HG02571 (cell line): ENCODE results near the gene PRICKLE2.

Experiments
- ATAC-seq: cut with Tn5 transposase; IDR thresholded peaks from one replicate; pipeline ENCODE4 v1.9.1; 2021; ENCODE audit warnings: mild to moderate bottlenecking, moderate library complexity; ENCODE audit not compliant: unreplicated experiment

The PRICKLE2 gene

GRCh38 chr3:64134882-64135281 lies 90.4 kb downstream of the PRICKLE2 start:
- no peak for ATAC-seq

GRCh38 chr3:64133987-64134386 lies 91.3 kb downstream of the PRICKLE2 start:
- no peak for ATAC-seq

DNA sequence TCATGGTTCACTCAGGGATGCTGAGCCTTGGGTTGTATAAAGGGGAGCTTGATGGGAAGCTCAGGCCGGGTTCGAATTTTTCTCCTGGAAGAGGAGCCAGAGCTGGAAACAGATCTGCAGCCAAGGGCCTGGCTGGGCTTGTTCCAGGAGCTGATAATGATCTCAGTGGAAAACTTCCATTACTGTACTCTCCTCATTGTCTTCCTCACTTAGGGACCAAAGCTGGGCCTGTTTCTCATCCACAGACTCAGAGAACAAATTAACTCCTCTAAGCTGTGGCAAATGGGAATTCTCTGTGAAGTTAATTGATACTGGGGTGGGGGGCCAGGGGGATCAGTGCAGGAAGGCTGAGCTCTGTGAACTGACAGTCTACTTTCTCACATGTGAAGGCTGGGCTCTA lies 92.0 kb downstream of the PRICKLE2 start:
- no peak for ATAC-seq

DNA sequence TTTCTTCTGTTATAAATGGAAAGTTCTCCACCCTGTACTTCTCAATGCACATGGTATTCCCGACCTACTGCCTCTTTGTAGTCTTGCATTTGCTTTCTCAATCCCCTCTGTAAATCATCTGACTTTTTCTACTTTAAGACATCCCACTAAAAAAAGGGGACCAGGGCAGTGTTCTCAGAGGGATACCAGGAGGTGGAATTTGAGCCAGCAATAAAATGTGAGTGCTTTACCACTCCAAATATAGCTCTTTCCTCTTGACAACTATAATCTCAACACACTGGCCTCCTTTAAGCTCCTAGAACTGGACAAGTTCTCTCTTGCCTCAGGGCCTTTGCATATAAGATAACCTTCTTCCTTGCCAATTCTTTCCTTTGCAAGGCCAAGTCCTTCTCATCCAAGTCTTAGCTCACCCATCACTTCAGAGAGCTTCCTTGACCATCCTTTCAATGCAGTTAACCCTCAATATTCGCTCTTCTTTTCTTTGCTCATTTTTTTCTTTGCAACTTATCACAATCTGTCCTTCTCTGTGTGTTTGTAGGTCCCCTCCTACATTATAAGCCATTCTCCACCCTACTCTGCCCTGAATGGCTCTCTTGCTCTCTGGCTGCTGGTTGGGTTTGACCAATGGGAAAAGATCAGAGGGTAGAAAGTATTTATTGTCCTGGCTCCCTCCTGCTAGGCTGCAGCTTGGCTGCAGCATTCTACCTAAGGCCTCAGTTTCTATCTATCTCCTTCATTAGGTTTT lies 93.4 kb downstream of the PRICKLE2 start:
- ATAC-seq, result no peak

DNA sequence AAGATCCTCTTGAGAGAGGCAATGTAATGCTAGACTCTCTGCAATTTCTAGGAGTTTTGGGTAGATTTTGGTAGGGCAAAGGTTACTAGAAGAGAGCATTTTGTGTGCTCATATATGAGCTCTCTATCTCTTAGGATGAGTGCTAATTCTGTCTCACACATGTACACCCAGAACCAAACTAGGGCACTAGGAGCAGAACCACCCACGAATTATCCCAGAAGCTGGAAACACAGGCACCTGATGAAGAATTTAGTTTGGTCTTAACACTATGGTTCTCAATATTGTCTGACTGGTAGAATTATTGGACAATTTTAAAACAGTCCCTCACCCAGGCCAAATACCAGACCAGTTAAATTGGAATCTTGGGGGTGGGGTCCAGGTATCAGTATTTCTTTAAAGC lies 94.8 kb downstream of the PRICKLE2 start:
- no peak for ATAC-seq

- ATAC-seq, result no peak
Observed at GRCh38 chr3:64129581-64129980, 95.7 kb downstream of the PRICKLE2 start.

GRCh38 chr3:64129106-64129505 lies 96.2 kb downstream of the PRICKLE2 start:
- ATAC-seq, result no peak

GRCh38 chr3:64125561-64125960 lies 99.7 kb downstream of the PRICKLE2 start:
- ATAC-seq, result no peak

DNA sequence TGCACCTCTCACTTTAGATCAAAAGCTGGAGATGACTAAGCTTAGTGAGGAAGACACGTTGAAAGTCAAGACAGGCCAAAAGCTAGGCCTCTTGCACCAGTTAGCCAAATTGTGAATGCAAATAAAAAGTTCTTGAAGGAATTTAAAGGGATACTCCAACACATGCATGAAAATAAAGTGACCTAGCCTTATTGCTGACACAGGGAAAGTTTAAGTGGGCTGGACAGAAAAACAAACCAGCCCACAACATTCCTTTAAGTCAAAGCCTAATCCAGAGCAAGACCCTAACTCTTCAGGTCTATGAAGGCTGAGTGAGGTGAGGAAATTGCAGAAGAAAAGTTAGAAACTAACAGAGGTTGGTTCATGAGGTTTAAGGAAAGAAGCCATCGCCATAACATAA lies 101.3 kb downstream of the PRICKLE2 start:
- ATAC-seq, result no peak

DNA sequence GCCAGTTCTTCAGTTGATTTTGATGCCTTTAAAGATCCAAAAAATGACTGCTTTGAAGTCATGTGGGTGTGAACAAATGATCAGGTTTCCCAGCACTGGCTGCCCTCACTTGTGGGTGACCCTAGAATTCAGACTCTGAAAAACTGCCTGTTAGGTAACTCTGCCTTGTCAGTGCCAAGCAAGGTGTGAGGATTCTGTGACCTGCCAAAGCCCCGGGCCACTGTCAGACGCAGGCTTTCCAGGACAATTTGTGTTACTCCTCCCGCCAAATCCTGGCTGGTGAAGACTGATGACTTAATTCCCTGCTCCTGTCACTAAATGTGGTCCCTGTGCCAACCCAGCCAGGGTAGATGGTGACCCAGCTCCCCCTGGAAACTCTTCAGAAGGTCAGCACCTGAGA lies 102.8 kb downstream of the PRICKLE2 start:
- ATAC-seq, result no peak

DNA sequence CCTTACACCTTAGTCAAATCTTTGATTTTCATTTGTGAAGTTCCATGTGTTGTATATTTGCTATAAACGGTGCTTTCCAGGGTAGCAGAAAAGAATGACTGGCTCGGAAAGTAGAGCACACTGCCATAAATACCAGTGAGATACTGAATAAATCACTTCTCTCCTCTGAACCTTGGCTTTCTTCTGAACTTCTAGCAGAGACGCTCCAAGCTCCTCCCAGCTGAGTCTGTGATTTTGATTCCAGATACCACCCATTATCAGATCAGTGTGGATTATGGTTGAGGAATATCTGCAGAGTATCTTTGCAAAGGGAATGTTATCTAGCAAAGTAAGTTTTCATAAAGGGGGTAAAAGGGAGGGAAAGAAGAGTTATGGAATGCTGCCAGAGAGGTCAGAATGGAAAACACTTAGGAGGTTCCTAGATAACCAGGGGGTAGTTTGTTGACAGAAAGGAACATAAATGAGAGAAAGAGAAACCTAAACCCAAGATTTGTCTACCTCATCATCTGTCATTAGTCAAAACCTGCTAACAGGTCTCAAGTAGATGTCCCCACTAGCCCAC lies 103.4 kb downstream of the PRICKLE2 start:
- ATAC-seq, result no peak

DNA sequence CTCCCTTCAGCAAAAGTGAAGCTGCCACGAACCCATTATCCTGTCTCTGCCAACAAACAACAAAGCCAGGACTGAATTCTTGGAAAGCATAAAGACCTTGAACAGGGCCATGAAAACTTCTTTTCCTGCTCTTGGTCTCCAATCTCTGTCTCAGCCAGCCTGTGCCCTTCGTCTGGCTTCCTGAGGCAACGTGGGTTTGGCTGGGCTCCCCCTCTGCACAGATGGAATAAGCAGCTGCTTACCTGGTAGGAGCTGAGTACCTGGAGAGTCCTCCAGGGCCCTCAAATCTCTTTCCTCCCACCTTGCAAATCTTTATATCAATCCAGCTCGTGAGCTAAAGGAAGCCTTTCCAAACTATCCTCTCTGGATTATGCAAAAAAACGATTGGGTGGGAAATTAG lies 104.4 kb downstream of the PRICKLE2 start:
- ATAC-seq, result no peak

DNA sequence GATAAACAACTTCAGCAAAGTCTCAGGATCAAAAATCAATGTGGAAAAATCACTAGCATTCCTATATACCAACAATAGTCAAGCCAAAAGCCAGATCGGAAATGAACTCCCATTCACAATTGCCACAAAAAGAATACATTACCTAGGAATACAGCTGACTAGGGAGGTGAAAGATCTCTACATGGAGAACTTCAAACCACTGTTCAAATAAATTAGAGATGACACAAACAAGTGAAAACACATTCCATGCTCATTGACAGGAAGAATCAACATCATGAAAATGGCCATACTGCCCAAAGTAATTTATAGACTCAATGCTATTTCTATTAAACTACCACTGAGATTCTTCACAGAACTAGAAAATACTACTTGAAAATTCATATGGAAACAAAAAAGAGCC lies 107.8 kb downstream of the PRICKLE2 start:
- ATAC-seq, result no peak

DNA sequence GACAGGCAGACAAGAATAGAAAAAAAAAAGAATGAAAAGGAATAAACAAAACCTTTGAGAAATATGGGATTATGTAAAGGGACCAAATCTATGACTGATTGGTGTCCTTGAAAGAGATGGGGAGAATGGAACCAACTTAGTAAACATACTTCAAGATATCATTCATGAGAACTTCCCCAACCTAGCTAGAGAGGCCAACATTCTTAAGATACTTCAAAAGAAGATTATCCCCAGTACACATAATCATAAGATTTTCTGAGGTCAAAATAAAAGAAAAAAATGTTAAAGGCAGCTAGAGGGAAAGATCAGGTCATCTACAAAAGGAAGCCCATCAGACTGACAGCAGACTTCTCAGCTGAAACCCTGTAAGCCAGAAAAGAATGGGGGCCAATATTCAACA lies 110.6 kb downstream of the PRICKLE2 start:
- no peak for ATAC-seq

- ATAC-seq, result no peak
Observed at GRCh38 chr3:64111872-64112271, 113.4 kb downstream of the PRICKLE2 start.

GRCh38 chr3:64111083-64111482 lies 114.2 kb downstream of the PRICKLE2 start:
- ATAC-seq, result no peak

DNA sequence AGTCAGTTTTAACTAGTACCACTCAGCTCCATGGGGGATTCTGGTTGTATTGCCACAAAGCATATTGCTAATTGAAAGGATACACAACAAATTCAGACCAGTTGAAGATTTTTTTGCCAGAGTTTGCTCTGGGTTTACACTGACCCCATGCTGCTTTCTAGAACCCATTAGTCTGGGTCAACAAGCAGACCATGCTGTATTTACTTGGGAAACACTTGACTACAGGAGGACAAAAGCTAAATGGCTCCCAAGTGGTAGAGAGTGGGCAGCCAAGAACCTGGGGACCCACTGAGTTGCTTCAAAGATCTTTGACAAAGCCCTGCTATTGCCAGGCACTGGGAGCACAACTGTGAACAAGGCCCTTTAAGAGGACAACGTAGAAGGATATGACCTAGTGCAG lies 115.2 kb downstream of the PRICKLE2 start:
- no peak for ATAC-seq

DNA sequence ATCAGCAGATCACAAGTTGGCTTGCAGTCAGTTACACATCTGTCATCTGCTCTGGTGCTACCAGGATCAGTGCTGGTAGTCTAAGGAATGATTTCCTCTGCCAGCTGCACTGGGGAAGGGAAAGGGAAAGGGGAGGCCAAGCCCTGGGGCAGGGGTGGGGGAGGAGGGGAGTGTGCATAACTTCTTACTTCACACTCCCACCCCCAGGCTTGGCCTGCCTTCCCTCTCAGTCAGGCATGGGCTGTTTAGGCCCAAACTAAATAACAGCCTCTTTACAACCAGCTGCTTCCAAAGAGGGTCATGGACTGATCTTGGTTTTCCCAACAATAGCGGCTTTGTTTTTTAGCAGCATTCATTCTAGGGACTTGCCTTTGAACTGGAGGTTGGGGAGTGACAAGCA lies 115.8 kb downstream of the PRICKLE2 start:
- no peak for ATAC-seq

GRCh38 chr3:64108784-64109317 lies 116.4 kb downstream of the PRICKLE2 start:
- no peak for ATAC-seq

GRCh38 chr3:64108231-64108630 lies 117.0 kb downstream of the PRICKLE2 start:
- no peak for ATAC-seq

DNA sequence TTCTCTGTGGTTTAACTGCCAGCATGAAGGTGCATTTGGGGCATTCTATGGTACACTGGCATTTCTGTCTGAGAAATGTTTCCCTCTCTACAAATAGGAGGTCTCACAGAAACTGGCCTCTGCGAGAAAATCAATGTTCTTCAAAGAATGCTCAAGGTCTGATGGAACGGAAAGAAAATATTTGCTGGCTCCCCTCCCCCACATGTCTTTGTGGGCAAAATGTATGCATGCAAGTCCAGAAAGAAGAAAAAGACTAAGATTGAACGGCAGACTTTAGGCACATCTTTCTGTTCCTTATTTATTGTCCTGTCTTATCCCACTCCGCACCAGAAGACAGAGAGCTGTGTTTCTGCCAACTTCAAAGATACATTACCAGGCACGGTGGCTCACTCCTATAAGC lies 118.1 kb downstream of the PRICKLE2 start:
- no peak for ATAC-seq

DNA sequence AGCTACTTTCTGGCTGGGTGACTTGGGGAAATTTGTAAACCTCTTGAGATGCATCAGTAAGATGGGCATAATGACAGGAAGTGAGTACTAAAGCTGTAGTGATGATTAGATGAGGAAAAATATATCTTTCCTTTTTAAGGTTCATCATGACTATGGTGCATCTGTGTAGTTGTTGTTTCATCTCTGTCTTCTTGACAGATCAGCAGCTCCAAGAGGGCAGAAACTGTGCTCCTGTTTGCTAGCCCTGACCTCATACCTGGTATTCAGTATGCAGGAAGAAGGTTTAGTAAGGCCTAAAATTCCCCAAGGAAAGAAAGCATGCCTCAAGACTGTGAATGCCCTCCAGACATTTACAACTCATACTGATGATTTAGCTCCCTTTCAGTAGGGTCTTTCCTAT lies 119.5 kb downstream of the PRICKLE2 start:
- no peak for ATAC-seq

DNA sequence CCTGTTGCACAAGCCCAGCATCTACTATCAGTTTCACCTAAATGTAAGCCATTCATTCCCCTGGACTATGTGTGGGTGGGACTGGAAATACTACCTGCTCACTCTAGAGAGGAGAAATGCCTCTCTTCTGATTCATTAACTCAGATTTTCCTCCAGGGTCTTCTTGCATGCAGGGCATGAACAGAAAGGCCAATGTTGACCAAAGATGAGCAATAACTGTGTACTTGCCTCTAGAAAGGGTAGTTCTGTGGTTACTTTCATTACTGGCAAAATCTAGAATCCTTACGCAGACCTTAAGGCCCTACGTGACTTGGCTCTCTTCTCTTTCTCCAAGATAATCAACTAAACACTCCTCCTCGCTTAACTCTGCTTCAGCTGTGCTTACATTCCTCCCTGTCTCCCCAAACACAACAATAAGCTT lies 120.6 kb downstream of the PRICKLE2 start:
- ATAC-seq, result no peak
